ENCODE measurements around the gene EIF4H.
"Not testable (repeated sequence)": the region's sequence is repeated elsewhere in the genome, so short reads cannot be mapped to it uniquely, and the experiment has no call there.

- not testable (repeated sequence) for TF ChIP-seq BHLHE40 (IDR thresholded peaks at IDR 0.05; ENCODE audit: borderline replicate concordance); NFRKB (IDR thresholded peaks at IDR 0.05); PKNOX1 (IDR thresholded peaks at IDR 0.05); CTBP1 (IDR thresholded peaks at IDR 0.05; ENCODE audit: borderline replicate concordance); L3MBTL2 (conservative IDR thresholded peaks at IDR 0.05)
These were observed 22.0 kb downstream of the EIF4H start for GRCh38 chr7:74195968-74196654.
